Activated CD4-positive, CD25-positive, alpha-beta regulatory T cell treated with anti-CD3 and anti-CD28 coated beads, Interleukin-2, amount 50 U/mL, for 72 hours (primary cell): ENCODE measurements around the gene TTC23.

Experiments used
- DNase-seq: peaks from one replicate; pipeline ENCODE4 v3.0.0; 2021

Gene TTC23

GRCh38 chr15:99134317-99134821, 115.0 kb downstream of the TTC23 start:
- no peak for DNase-seq

GRCh38 chr15:99132634-99133287, 116.6 kb downstream of the TTC23 start:
- no peak for DNase-seq

GRCh38 chr15:99132122-99132521, 117.3 kb downstream of the TTC23 start:
- no peak for DNase-seq

GRCh38 chr15:99131441-99132023, 117.8 kb downstream of the TTC23 start:
- no peak for DNase-seq

- DNase-seq: no peak
Observed at GRCh38 chr15:99130765-99131440, 118.5 kb downstream of the TTC23 start.

- no peak for DNase-seq
Observed at GRCh38 chr15:99130314-99130713, 119.1 kb downstream of the TTC23 start.

- DNase-seq: no peak
Observed at GRCh38 chr15:99129644-99130043, 119.7 kb downstream of the TTC23 start.

GRCh38 chr15:99128411-99128810, 121.0 kb downstream of the TTC23 start:
- DNase-seq: no peak

- no peak for DNase-seq
Observed at GRCh38 chr15:99127773-99128172, 121.6 kb downstream of the TTC23 start.

GRCh38 chr15:99126930-99127329, 122.5 kb downstream of the TTC23 start:
- DNase-seq: no peak

GRCh38 chr15:99126131-99126588, 123.2 kb downstream of the TTC23 start:
- DNase-seq: no peak

- DNase-seq: no peak
Observed at GRCh38 chr15:99125061-99125891, 124.1 kb downstream of the TTC23 start.

- no peak for DNase-seq
Observed at GRCh38 chr15:99124641-99125040, 124.7 kb downstream of the TTC23 start.

GRCh38 chr15:99123713-99124451, 125.5 kb downstream of the TTC23 start:
- no peak for DNase-seq

GRCh38 chr15:99122831-99123712, 126.3 kb downstream of the TTC23 start:
- no peak for DNase-seq

GRCh38 chr15:99121691-99122410, 127.5 kb downstream of the TTC23 start:
- no peak for DNase-seq

- no peak for DNase-seq
Observed at GRCh38 chr15:99121207-99121606, 128.2 kb downstream of the TTC23 start.

GRCh38 chr15:99120050-99120777, 129.2 kb downstream of the TTC23 start:
- no peak for DNase-seq

GRCh38 chr15:99118801-99119546, 130.4 kb downstream of the TTC23 start:
- no peak for DNase-seq
